Measurements from ENCODE around the gene DDX51. TPM values are rescaled to one million over a fixed set of nuclear protein-coding genes. Genes with fewer than 3 reads are reported as not detected.
A peak's percentile ranks its signal among the peaks of the same experiment; 100 is the strongest.

Gene DDX51
- total RNA-seq, 1 experiment from 2014 or later: 29.3 TPM

GRCh38 chr12:132163911-132164288 lies 19.8 kb upstream of the DDX51 start:
- Histone ChIP-seq H3K4me1 (ENCODE audit: control insufficient read depth, insufficient read depth, low read length) (peaks cover 5% of the 10 kb centered on the region; the same call in 1 of the 2 replicates), H3K36me3 (ENCODE audit: control insufficient read depth, insufficient read depth, low read length) (no peaks in the 10 kb centered on the region), H3K9me3 (ENCODE audit: control insufficient read depth, insufficient read depth, low read depth, low read length) (no peaks in the 10 kb centered on the region), H3K27me3 (ENCODE audit: control insufficient read depth, insufficient read depth, low read length) (no peaks in the 10 kb centered on the region), H3K4me3 (ENCODE audit: low read depth in 2 of 2, low read length in 2 of 2) (no peak overlapping the region), H3K27ac (ENCODE audit: low read length) (no peak overlapping the region)
- CTCF ChIA-PET: no interaction called here
- ATAC-seq (peak; percentile 30), DNase-seq (ENCODE audit: low read depth, low spot score) (no peak)
- intact Hi-C loops (cut with micrococcal nuclease; ENCODE audit: unreplicated experiment) (no loop called here), in situ Hi-C loops (cut with HindIII; ENCODE audit: low pct_unique_long_range_greater_than_20kb, low sequenced_read_pairs) (no loop called here)
- POLR2A ChIA-PET: no interaction called here
- BruUV-seq (replicated peaks): no TSS peak
- TF ChIP-seq REST (IDR thresholded peaks at IDR 0.05; ENCODE audit: insufficient read depth in 1 of 2, low read depth in 2 of 2, low read length in 1 of 2) (no peak), TCF7L2 (IDR thresholded peaks at IDR 0.05; ENCODE audit: low read depth, low read length) (no peak), CTCF (IDR thresholded peaks at IDR 0.05) (no peak; the same call in 1 of the 2 replicates), SIN3A (IDR thresholded peaks at IDR 0.05; ENCODE audit: borderline replicate concordance, insufficient read depth, low read depth, low read length) (no peak), POLR2AphosphoS5 (IDR thresholded peaks at IDR 0.05; ENCODE audit: low read depth, low read length) (no peak)

GRCh38 chr12:132163041-132163910 lies 19.2 kb upstream of the DDX51 start:
- Histone ChIP-seq H3K4me1 (ENCODE audit: control insufficient read depth, insufficient read depth, low read length) (peaks cover 5% of the 10 kb centered on the region; the same call in 1 of the 2 replicates), H3K27me3 (ENCODE audit: control insufficient read depth, insufficient read depth, low read length) (no peaks in the 10 kb centered on the region), H3K9me3 (ENCODE audit: control insufficient read depth, insufficient read depth, low read depth, low read length) (no peaks in the 10 kb centered on the region), H3K4me3 (ENCODE audit: low read depth in 2 of 2, low read length in 2 of 2) (no peak overlapping the region), H3K36me3 (ENCODE audit: control insufficient read depth, insufficient read depth, low read length) (no peaks in the 10 kb centered on the region), H3K27ac (ENCODE audit: low read length) (no peak overlapping the region)
- in situ Hi-C loops (cut with HindIII; ENCODE audit: low pct_unique_long_range_greater_than_20kb, low sequenced_read_pairs): no loop called here
- CTCF ChIA-PET: interaction anchor here (0.7 kb wide), 1 partner anchor 42 kb away, joined by 3 read pairs; no protein-coding TSS in a partner anchor
- DNase-seq (ENCODE audit: low read depth, low spot score) (no peak), ATAC-seq (peak; percentile 45)
- no peak for TF ChIP-seq SIN3A (IDR thresholded peaks at IDR 0.05; ENCODE audit: borderline replicate concordance, insufficient read depth, low read depth, low read length)
- TF ChIP-seq REST (IDR thresholded peaks at IDR 0.05; ENCODE audit: insufficient read depth in 1 of 2, low read depth in 2 of 2, low read length in 1 of 2): no peak
- TF ChIP-seq TCF7L2 (IDR thresholded peaks at IDR 0.05; ENCODE audit: low read depth, low read length): no peak
- no peak for TF ChIP-seq POLR2AphosphoS5 (IDR thresholded peaks at IDR 0.05; ENCODE audit: low read depth, low read length)
- TF ChIP-seq CTCF (IDR thresholded peaks at IDR 0.05): no peak
- BruUV-seq (replicated peaks): no TSS peak
- intact Hi-C loops (cut with micrococcal nuclease; ENCODE audit: unreplicated experiment): no loop called here
- POLR2A ChIA-PET: interaction anchor here (0.6 kb wide), 2 partner anchors 8 to 16 kb away, joined by 3 read pairs; no protein-coding TSS in a partner anchor

Data from Panc1 (cell line).